Dermis microvascular lymphatic vessel endothelial cell (primary cell): ENCODE data around the gene ZFP36. TPM values are rescaled to one million over a fixed set of nuclear protein-coding genes. Genes with fewer than 3 reads are reported as not detected.

ENCODE experiments used
- DNase-seq, 2 donors: peaks; one replicate each; pipeline versions ENCODE4 v3.0.0 to v3.0.0-alpha.2; 2010; ENCODE audit warnings: low read depth in 2 of 2
- total RNA-seq: library from RNA; depleted of rRNA; stranded (reverse); fragments of >200 nt; gene quantifications from 2 replicates; pipeline ENCODE4 v1.2.1, GENCODE V29; 2014

ZFP36 gene
- total RNA-seq, 1 donor from 2014 or later, result 0.64 TPM

GRCh38 chr19:39405958-39406655 is 540 bp upstream of the ZFP36 start:
- no peak for DNase-seq

- DNase-seq, result no peak
These were observed 688 bp downstream of the ZFP36 start for GRCh38 chr19:39407410-39407659.

GRCh38 chr19:39407660-39408391 is 1.2 kb downstream of the ZFP36 start:
- DNase-seq, result peak in 1 of 2 donors; percentile 26

- DNase-seq, result peak; percentile 33 to 47
These were observed 2.0 kb downstream of the ZFP36 start for GRCh38 chr19:39408392-39409207.

- peak; percentile 58 to 70 for DNase-seq
These were observed 2.8 kb downstream of the ZFP36 start for GRCh38 chr19:39409208-39410016.

GRCh38 chr19:39410017-39410830 is 3.6 kb downstream of the ZFP36 start:
- peak; percentile 24 to 60 for DNase-seq

- no peak for DNase-seq
These were observed 4.1 kb downstream of the ZFP36 start for GRCh38 chr19:39410831-39411080.

GRCh38 chr19:39411081-39411831 is 4.6 kb downstream of the ZFP36 start:
- DNase-seq, result peak; percentile 55 to 71

GRCh38 chr19:39411832-39412099 is 5.1 kb downstream of the ZFP36 start:
- DNase-seq, result peak; percentile 86 to 92

- DNase-seq, result peak; percentile 100
These were observed 5.6 kb downstream of the ZFP36 start, which contains the start of gene PLEKHG2 for GRCh38 chr19:39412100-39412866. TSS of gene PLEKHG2 (plus strand) at chr19:39412669. CDS start at chr19:39414087, 1,418 bp downstream.

GRCh38 chr19:39412867-39413271 is 6.2 kb downstream of the ZFP36 start:
- no peak for DNase-seq

GRCh38 chr19:39413272-39413910 is 6.7 kb downstream of the ZFP36 start:
- DNase-seq, result peak in 1 of 2 donors; percentile 74

GRCh38 chr19:39413911-39414608 is 7.4 kb downstream of the ZFP36 start:
- DNase-seq, result peak in 1 of 2 donors; percentile 41

- DNase-seq, result no peak
These were observed 8.7 kb downstream of the ZFP36 start for GRCh38 chr19:39415111-39416046.

GRCh38 chr19:39416152-39417120 is 9.8 kb downstream of the ZFP36 start:
- no peak for DNase-seq
